HG02970 (cell line): ENCODE measurements around the gene NDUFS6.
"Not testable (repeated sequence)": the region's sequence is repeated elsewhere in the genome, so short reads cannot be mapped to it uniquely, and the experiment has no call there.

Experiments used
- ATAC-seq: cut with Tn5 transposase; IDR thresholded peaks from one replicate; pipeline ENCODE4 v1.9.1; 2021; ENCODE audit warnings: mild to moderate bottlenecking, moderate library complexity, moderate number of reproducible peaks; ENCODE audit not compliant: unreplicated experiment, low FRiP score

The NDUFS6 gene

DNA sequence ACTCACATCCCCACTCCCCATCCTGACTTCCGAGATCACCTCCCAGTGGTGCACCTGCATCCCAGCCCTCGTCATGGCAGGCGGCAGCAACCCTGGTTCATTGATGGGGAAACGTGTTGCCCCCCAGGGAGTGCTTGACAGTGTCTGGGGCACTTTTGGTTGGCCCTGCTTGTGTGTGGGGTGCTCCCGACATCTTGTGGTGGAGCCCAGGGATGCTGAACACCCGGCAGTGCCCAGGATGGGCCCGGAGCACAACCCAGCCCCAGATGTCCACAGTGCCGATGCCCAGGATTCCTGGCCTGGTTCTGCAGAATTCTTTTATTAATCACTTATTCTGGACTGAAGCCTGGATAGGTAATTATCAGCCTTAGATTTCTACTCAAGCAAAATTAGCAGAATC, 5.3 kb upstream of the NDUFS6 start:
- no peak for ATAC-seq

DNA sequence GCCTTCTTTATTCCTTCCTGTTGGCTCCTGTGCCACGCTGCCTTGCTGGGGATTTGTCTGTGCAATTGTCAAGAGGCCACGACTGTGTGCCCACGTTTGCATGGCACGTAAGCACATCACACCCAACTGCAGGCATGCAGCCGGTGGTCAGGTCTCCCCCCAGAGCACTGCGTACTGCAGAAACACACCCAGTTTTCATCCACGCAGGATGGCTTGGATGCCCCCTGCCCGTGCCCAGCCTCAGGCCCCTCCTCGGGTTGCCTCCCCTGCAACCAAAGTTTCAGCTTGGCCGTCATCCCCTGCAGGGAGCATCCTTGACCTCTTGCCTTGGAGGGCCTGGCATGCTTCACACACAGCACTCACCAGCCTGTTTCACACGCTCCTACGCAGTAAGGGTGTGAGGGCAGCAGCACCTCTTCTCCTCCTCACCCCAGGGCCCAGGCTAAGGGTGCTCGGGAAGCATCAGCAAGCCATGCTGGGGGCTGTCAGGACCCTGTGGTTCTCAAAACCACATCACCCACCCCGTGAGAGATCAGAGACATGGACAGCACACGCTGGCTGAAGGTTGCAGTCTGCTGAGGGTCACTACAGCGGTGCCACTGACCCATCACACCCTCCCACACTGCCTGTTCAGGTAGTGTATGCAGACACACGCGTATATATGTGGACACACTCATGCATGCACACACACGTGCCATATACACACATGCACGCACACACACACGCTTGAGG, 4.7 kb upstream of the NDUFS6 start:
- no peak for ATAC-seq

DNA sequence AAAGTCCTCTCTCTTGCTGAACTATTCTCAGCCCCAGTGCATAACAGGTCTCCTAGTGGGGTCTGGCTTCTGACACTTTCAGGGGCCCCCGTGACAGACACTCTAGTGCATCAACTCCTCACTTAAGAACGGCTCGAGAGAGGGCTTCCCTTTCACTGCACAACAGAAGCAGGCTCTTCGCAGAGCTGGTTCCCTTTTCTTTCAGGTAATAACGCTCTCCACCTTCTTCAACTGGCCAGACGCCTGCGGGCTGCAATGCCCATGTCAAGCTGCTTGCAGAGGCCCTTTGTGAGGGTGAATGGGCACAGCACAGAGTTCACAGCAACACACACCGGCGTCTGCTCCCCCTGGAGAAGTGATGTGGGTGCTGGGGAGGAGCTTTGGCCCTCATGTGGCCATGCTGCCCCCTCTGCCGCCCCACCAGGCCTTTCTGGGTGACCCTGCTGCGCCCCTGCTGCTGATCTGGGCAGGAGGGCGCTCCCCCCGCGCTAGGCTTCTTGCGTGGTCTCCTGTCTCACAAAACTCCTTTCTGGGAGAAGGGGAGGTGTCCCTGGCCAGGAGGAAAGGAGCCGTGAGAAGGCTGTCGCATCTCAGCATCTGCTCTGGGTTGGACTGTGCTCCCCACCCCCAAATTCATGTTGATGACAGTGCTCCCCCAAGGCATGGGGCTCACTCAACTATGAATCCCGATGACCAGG, 4.0 kb upstream of the NDUFS6 start:
- ATAC-seq: no peak

DNA sequence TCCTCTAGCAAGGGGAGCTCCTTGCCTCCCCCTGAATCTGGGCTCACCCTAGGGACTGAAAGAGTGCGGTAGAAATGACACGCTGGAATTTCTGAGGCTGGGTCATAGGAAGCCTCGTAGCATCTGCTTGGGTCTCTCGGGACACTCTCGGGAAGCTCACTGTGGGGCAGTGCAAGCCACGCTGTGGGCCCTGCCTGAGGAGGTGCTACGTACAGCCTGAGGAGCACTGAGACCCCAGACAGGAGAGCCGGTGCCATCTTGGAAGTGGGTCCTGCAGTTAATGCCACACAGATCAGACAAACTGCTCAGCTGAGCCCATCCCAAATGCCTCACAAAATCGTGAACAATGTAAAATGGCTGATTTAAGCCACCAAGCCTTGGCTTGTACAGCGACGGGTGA, 3.4 kb upstream of the NDUFS6 start:
- no peak for ATAC-seq

DNA sequence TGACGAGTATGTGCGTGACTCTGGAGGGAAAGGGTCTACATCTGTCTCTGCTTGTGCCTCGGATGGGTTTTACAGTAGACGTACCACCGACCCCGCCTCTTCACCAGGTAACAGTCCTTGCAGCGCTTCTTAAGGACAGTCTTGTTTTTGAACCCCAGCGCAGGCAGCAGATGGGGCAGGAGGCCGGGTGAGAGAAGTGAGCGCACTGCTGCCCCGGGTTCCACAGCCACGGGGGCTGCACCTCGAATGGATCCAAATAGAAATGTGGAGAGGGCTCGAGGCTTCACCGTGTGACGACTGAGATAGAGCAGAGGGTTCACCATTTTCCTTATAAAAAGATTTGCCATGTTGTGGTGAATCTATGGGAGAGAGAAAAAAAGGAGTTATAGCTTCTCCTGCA, 2.6 kb upstream of the NDUFS6 start:
- ATAC-seq: not testable (repeated sequence)

DNA sequence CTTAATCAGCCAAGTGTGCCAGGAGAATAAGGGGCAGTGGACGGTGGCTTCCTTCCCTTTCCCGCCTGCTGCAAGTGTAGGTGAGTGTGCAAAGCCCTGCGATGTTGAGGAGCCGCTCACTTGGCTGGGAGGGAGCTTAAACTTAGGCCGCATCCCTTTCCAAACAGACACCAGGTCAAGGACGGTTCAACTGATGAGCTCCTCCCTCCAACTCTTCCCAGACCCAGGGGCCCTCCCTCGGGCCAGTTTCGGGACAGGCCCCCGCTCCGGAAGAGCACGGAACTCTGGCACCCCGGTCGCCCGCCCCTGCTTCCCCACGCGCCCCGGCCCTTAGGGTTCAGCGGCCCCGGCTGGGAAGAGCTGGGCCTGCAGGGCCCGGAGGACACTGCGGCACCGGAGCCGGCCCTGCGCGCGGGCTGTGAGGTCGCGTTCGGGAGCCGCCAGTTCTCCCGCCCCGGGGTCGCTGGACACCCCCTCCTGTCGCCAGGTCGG, 2.1 kb upstream of the NDUFS6 start:
- ATAC-seq: peak; percentile 12

DNA sequence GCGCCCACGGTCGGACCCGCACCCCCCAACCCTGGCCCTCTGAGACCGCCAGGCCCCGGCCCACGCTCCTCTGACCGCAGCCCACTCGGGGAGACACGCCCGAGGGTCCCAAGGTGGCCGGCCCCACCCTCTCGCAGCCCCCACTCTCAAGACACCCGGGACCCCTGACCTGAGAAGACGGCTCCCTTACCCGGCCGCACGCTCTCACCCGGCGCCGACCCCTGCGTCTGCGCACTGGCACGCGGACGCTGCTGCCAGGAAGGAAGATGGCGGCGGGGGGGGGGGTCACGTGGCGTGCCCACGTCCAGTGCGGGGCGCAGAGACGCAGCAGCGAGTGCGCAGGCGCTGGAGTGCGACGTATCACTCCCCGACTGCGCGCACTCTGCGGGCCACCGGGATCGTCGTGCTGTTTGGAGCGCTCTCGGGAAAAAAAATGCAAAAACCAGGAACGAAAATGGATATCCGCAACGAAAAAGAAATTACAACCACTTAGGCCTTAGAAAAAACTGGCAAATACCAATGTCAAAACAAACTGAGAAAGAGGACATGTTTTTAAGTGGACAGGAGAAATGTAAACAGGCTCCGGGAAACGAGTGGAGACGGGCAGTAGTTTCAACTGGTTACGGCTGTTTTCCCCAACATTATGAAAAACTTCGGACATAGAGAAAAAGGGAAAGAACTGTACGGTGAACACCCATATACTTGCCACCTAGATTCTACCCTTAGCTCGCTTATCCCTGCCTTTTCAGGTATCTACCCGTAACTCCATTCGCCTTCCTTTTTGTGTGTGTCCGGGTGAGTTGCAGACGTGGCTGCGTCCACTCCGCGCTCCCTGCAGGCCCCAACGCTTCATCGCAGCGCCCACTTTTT, 1.4 kb upstream of the NDUFS6 start, which contains the start of gene MRPL36:
MRPL36 (minus strand) TSS at position 236 of the 870 bp plus-strand sequence. CDS start 902 bp downstream, outside the sequence.
- peak; percentile 45 for ATAC-seq

DNA sequence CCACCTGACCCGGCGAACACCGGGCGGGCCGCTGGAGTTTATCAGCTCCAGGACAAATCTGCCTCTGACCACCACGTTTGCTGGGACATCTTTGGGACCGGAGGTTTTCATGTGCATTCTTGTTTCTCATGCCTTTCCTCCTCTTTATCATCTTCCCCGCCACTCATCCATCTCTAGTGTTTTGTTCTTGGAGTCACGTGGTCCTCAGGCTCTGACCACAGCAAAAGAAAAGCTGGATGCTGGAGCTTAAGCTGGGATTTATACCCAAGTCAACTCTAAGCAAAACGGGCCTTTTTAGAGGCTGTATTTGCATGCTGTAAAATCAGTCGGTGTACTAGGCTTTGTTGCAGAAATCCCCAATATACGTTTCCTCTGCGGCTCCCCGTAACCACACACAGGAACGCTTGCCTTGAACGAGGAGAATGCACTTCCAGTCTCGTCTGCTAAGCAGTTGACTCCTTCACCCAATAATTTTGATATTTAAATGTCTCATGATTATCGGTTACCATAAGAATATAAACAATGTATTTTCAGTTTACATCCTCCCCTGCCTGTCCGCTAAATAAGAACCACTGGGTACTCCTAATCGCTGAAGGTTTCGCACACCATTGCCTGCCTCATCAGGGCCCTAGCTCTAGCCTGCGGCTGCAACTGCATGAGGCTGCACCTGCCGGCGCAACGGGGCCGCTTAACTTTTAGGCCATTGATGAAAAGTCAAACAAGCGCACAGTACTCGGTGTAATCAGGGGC, 560 bp upstream of the NDUFS6 start:
- ATAC-seq: peak; percentile 21

DNA sequence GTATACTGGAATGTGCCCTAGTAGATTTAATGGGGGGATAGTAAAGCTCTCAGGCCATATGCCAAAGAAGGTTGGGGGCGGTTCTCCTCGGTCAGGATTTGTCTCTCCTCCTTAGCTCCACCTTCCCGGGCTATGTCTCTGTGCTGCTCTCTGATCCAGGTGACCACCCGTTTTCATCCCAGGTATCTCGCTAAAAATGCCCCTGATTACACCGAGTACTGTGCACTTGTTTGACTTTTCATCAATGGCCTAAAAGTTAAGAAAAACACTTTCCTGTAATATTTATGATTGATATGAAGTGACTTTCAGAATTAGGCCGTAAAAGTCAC, 724 bp downstream of the NDUFS6 start:
- no peak for ATAC-seq

DNA sequence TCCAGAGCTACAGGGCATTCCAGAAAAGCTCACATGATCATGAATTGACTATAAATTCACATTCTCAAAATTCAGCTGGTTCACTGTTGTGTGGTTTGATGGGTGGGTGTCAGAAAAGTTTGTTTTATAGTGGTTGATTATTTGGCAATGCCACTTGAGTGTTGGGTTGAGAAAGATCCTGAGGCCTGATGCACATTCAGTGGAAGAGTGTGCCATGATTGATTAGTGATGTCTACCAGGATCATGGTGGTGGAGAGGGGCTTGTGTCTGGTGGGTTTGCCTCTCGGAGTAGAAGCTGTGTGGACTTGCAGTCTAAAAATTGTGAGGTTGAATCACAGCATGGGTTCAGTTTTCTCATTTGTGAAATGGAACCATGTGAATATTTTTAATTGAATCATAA, 2.0 kb downstream of the NDUFS6 start:
- no peak for ATAC-seq

DNA sequence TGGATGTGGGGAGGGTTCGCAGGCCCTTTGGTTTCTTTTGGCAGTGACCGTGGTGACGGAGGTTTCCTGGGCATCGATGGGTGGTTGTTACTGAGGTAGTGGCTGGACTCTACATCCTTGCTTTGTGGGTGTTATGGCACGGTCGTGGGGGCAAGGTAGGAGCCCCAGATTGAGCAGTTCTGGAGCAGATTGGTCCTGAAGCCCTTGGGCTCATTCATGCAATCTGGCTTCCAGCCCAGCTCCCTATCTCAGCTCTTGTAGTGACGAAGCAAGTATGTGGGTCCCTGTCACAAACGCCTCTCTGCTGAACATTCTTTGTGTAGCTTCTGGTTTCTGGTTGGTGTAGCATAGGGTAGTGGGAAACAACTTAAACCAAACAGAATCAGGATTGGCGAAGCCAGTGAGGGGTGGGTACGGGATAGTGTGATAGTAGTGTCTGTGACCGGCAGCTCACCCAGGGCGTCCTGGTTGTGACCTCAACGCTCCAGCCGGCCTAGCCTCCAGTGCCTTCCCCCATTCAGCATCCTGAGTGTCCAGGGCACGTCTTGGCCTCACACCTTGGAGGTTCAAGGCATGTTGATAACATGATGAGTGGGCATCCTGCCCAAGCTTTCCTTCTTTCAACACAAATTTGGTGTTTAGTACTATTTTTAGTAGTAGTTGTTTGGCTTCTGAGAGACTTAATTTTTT, 2.9 kb downstream of the NDUFS6 start:
- no peak for ATAC-seq

DNA sequence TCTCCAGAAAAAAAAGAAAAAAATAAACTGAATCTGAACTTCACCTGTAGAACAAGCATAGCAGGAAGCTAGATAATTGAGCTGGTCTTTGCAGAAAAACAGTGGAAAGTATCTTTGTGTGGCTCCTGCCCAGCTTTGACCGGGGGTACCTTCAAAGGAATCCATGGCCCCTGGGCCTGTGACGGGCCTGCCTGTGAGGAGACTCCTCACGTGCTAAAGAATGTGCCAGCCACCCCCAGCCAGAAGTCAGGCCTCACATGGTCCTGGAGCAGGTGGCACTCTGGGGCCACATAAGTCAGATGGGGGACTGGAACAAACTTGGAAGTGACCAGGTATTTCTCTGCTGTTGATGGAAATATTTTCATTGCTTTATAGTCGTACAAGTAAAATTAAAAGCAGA, 4.1 kb downstream of the NDUFS6 start:
- no peak for ATAC-seq

DNA sequence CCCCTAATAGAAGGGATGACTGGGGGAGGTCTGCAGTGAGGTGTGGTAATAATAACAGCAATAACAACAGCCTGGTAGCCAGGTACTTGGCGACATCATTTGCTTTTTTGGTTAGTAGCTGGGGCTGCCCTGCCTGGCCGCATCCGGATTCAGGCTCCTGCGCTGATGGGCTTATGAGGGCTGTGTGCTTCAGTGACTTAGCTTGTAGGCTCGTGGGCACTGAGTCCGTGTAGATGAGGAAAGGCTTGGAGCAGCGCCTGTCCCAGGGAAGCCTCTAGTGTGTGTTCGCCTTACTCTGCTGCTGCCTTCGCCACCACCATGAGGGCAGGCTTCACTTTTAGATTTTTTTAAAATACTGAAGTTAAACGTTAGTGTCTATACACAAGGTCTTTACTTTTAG, 4.5 kb downstream of the NDUFS6 start:
- ATAC-seq: no peak

DNA sequence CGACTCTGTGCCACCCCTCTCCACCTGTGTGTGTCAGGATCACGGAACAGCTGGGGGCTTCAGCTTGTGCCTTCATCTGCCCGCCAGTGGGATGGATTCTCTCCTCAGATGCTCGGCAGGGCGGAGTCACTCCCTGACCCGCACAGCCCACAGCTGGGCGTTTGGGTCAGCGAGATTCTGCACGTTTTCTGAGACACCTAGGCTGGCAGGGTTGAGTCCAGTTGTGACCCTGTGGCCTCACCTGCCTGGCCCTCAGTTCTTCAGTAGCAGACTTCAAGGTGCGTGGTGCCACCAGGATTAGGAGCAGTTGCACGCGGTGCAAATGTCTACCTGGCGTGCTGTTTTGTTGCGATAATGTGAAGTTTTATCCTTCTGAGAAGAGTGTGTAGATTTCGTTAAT, 5.0 kb downstream of the NDUFS6 start:
- no peak for ATAC-seq

DNA sequence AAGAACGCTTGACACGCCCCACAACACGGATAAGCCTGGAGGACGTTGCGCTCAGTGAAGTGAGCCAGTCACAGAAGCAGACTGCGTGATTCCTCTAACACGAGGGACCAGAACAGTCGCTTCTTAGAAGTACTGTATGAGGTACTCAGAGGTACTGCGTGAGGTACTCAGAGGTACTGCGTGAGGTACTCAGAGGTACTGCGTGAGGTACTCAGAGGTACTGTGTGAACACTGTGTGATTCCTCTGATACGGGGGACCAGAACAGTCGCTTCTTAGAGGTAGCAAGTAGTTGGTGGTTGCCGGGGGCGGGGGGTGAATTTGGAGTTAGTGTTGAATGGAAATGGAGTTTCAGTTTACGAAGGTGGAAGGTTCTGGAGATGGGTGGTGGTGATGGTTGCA, 5.8 kb downstream of the NDUFS6 start:
- ATAC-seq: no peak

DNA sequence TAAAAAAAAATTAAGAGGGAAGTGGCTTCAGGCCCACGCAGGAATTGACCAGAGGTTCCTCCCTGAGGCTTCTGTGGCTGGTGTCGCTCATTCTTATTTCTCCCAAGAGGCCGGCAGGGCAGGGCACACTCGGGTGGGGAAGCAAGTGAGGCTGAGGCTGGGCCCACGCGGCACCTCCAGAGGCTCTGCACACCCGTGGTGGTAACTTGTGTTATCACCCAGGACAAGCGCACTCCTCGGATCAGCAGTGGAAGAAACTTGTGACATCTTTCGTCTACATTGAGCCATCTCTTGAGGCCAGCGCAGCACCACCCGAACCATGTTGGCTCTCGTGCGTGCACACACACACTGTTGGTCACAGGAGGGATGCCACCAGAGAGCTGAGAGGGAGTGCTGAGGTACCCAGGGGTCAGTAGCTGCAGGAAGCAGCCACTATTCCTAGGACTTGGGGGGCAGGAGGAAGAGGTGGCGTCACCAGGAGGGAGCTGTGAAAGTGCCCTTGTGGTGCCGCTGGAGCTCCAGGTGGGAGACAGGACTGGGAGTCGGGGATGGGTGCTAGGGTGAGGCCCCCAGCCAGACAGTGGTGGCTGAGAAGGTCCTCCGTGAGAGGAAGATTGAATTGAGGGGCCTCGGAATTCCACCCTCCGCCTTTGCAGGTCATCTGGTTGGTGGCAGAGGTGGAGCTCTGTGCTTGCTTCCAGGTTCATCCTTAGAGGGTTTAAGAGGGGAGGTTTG, 6.4 kb downstream of the NDUFS6 start:
- ATAC-seq: no peak

DNA sequence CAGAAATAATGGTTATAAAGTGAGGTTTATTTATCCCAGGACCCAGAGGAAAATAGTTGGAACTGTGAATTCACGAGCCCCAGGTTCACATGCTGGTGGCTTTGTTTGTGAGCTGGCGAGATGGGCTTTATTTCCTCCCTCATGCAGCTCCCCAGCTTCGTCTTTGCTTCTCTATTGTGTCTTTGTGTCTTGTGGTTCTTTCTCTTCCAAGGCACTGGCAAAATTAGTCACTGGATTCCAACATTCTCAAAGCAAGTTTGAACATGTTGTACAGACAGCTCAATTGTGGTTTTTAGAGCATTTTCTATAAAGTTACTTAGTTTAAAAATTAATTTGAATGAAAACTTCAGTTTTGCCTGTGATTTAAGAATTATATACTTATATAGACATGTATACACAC, 7.2 kb downstream of the NDUFS6 start:
- ATAC-seq: no peak

DNA sequence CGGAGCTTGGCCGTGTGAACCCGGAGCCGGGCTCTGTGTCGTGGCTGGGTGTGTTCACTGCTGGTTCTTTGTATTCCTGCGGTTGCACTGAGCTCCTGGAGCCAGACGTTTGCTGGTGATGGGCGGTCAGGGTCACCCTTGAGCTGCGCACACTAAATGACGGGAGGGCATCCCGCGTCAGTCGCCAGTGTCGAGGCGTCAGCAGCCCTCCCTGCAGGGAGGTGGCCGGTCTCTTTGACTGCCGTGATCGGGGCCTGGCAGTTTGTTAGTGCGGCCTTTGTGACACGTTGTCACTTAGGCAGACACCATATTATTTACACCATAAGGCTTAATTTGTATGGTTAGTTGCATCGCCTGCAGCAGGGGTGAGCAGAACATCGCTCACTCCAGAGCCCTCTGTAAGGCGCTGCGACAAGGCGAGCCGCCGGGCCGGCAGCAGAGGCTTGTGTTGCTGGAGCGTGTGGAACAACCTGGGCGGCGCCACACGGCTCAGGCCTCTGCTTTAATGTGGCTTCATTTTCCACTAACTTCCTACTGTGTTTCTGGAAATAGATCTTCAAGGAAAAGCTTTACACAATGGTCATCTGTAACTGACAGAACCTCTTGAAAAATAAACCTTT, 8.3 kb downstream of the NDUFS6 start:
- ATAC-seq: no peak

DNA sequence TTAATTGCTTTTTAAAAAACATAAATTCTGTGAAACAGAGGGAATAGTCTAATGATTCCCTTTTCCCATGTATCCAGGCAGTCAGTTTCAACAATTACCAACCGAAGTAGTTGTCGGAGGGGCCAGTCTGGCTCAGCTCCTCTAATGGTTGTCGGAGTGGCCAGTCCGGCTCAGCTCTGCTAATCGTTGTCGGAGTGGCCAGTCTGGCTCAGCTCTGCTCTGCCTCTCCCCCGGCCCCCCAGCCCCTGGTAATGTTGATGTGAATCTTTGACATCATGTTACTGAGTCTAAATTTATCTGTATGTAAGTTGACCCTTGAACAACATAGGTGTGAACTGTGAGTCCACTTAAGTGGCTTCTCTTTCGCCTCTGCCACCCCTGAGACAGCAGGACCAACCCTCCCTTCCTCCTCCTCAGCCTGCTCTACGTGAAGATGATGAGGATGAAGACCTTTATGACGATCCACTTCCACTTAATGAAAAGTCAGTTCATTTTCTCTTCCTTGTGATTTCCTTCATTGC, 9.4 kb downstream of the NDUFS6 start:
- no peak for ATAC-seq
